Right lobe of liver (tissue), 4 donors: ENCODE results near the gene DOCK2.

Source experiments
- CTCF ChIP-seq, 4 donors: fragments of 200-600 bp in 3 of 4; fragments of 450-650 bp in 1 of 4; IDR thresholded peaks; one replicate each; pipeline versions ENCODE4 v1.5.1 to v1.8.0; 2016 to 2022; ENCODE audit warnings: antibody characterized with exemption in 4 of 4, mild to moderate bottlenecking in 2 of 4
- POLR2A ChIP-seq: fragments of 450-650 bp; IDR thresholded peaks from one replicate; pipeline ENCODE4 v1.6.1; 2017; ENCODE audit warnings: antibody characterized with exemption, mild to moderate bottlenecking
- donor health status: DM: no; HTN: no; CAD: no.
- donor health status: DM: no; HTN: no; CAD: no.
- donor health status: DM: no; HTN: yes; CAD: no.

GRCh38 chr5:169980418-169981053 is 343.5 kb downstream of the DOCK2 start, which contains the start of gene INSYN2B:
- TF ChIP-seq CTCF (IDR thresholded peaks at IDR 0.05) (peak; percentile 37 to 52 (median 52)), POLR2A (no peak)
